HL-60 (cell line): ENCODE results near the gene DCXR.

ENCODE experiments used
- DNase-seq, 2 experiments: peaks; one replicate each; pipeline ENCODE4 v3.0.0-alpha.2; 2010 to 2020; ENCODE audit warnings: low read depth in 1 of 2, low spot score in 1 of 2
- H3K27ac ChIP-seq: fragments of 250-450 bp; sonication (Bioruptor Pico); replicated peaks from 2 replicates; pipeline ENCODE4 v1.5.1; 2020; ENCODE audit warnings: mild to moderate bottlenecking, moderate library complexity
- H3K27me3 ChIP-seq: fragments of 250-450 bp; sonication (Bioruptor Pico); 2 replicates; pipeline ENCODE4 v1.5.1; 2021; ENCODE audit warnings: mild to moderate bottlenecking, moderate library complexity; ENCODE audit not compliant: insufficient read depth, poor library complexity, severe bottlenecking
- H3K4me3 ChIP-seq: replicated peaks from 2 replicates; pipeline ENCODE4 v1.5.1; 2011; ENCODE audit warnings: mild to moderate bottlenecking, control low read depth, low read length; ENCODE audit not compliant: insufficient read depth
- GABPA ChIP-seq: IDR thresholded peaks from 2 replicates; pipeline ENCODE4 v1.6.1; 2012; ENCODE audit warnings: low read depth
- POLR2AphosphoS5 ChIP-seq: IDR thresholded peaks from 2 replicates; pipeline ENCODE4 v1.6.1; 2012; ENCODE audit warnings: low read depth
- SPI1 ChIP-seq: IDR thresholded peaks from 2 replicates; pipeline ENCODE4 v1.6.1; 2012; ENCODE audit warnings: low read depth, mild to moderate bottlenecking, borderline replicate concordance
- TF ChIP-seq, protein P1 (sequence below): IDR thresholded peaks from one replicate; pipeline ENCODE4 v1.5.1; 2011; ENCODE audit warnings: low read length, control low read depth, inconsistent platforms; ENCODE audit not compliant: insufficient read depth
- TF ChIP-seq, protein P2 (sequence below): IDR thresholded peaks from 2 replicates; pipeline ENCODE4 v1.6.1; 2012; ENCODE audit warnings: low read depth; ENCODE audit not compliant: insufficient replicate concordance

DCXR gene

DNA sequence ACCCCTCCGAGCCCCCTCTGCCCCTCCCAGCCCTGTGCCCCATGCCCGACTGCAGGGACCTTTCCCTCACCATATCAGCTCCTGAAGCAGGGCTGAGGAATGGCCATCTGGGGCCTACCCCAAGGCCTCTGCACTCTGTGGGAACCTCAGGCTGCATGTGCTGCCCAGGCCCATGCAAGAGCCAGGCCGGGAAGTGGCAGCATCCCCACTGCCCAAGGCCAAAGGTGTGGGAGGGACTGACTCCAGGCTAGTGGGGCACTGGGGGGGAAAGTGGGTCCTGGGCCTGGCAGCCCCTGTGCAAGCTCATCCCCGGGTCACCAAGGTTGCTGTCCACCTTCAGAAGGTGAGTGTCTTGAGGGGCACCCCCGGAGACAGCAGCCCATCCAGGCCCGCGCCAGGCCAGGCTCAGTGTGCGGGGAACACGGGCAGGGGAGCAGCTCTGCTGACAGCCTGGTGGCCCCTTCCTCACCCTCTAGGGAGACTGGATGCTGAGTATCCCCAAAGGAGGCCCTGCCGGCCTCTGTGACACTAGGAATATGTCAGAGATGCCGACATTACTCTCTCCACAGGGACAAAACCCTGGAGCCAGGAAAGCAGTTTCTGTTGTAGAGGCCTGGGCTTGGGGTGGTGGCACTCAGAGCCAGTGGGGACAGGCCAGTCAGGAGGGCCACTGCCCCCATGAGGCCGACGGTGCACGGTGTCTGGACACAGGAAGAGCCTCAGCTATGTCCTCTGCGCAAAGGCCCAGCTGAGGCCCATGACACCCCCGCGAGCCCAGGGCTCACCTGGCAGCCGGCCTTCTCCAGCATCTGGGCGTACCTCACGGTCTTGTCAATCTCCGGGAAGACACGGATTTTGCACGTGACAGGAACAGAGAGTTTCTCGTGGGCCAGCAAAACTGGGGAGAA lies 24.8 kb upstream of the DCXR start:
- DNase-seq: no peak
- Histone ChIP-seq H3K4me3 (no peak overlapping the region), H3K27me3 (no peaks in the 10 kb centered on the region), H3K27ac (no peak overlapping the region)
- TF ChIP-seq GABPA: no peak
- no peak for TF ChIP-seq POLR2AphosphoS5

DNA sequence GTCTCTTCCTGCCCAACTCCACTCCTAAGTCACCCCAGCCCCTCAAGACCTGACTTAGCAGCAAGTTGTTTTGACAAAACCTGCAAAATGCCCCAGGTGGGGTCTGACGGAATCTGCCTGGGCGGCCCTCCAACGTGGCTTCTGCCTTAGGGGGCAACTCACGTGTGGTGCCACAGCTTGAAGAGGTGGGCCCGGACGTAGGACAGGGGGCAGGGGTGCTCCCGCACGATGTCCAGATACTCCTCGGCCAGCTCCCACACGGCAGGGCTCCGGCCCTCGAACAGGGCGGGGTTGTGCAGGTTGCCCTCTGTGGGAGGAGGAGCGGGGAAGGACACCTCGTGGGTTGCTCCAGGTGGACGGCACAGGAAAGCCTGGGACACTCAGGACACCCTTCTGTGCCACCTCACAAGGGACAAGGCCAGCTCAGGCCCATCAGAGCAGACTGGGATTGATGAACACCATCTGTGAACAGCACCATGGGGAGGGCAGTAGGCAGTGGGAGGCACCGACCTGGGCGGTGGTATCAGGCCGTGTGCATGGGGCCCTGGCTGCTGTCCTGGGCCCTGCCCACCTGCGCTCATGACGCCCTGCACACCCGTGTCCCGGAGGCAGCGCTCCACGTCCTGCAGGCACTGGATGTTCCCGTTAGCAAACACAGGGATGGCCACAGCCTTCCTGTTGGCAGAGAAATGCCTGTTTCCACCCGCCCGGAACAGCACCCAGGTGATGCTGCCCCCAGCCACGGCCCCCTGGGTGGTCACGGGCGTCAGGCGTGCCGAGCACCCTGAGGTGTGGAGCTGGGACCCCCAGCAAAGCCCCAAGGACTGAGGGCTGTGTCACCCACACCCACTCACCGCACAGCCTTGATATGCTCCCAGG lies 23.8 kb upstream of the DCXR start:
- TF ChIP-seq POLR2AphosphoS5 (no peak; the same call in 1 of the 2 replicates), SPI1 (no peak), GABPA (no peak)
- TF ChIP-seq, protein P1, sequence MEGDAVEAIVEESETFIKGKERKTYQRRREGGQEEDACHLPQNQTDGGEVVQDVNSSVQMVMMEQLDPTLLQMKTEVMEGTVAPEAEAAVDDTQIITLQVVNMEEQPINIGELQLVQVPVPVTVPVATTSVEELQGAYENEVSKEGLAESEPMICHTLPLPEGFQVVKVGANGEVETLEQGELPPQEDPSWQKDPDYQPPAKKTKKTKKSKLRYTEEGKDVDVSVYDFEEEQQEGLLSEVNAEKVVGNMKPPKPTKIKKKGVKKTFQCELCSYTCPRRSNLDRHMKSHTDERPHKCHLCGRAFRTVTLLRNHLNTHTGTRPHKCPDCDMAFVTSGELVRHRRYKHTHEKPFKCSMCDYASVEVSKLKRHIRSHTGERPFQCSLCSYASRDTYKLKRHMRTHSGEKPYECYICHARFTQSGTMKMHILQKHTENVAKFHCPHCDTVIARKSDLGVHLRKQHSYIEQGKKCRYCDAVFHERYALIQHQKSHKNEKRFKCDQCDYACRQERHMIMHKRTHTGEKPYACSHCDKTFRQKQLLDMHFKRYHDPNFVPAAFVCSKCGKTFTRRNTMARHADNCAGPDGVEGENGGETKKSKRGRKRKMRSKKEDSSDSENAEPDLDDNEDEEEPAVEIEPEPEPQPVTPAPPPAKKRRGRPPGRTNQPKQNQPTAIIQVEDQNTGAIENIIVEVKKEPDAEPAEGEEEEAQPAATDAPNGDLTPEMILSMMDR: no peak
- TF ChIP-seq, protein P2, sequence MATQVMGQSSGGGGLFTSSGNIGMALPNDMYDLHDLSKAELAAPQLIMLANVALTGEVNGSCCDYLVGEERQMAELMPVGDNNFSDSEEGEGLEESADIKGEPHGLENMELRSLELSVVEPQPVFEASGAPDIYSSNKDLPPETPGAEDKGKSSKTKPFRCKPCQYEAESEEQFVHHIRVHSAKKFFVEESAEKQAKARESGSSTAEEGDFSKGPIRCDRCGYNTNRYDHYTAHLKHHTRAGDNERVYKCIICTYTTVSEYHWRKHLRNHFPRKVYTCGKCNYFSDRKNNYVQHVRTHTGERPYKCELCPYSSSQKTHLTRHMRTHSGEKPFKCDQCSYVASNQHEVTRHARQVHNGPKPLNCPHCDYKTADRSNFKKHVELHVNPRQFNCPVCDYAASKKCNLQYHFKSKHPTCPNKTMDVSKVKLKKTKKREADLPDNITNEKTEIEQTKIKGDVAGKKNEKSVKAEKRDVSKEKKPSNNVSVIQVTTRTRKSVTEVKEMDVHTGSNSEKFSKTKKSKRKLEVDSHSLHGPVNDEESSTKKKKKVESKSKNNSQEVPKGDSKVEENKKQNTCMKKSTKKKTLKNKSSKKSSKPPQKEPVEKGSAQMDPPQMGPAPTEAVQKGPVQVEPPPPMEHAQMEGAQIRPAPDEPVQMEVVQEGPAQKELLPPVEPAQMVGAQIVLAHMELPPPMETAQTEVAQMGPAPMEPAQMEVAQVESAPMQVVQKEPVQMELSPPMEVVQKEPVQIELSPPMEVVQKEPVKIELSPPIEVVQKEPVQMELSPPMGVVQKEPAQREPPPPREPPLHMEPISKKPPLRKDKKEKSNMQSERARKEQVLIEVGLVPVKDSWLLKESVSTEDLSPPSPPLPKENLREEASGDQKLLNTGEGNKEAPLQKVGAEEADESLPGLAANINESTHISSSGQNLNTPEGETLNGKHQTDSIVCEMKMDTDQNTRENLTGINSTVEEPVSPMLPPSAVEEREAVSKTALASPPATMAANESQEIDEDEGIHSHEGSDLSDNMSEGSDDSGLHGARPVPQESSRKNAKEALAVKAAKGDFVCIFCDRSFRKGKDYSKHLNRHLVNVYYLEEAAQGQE: no peak
- Histone ChIP-seq H3K4me3 (no peak overlapping the region), H3K27ac (no peak overlapping the region), H3K27me3 (no peaks in the 10 kb centered on the region)
- no peak for DNase-seq

DNA sequence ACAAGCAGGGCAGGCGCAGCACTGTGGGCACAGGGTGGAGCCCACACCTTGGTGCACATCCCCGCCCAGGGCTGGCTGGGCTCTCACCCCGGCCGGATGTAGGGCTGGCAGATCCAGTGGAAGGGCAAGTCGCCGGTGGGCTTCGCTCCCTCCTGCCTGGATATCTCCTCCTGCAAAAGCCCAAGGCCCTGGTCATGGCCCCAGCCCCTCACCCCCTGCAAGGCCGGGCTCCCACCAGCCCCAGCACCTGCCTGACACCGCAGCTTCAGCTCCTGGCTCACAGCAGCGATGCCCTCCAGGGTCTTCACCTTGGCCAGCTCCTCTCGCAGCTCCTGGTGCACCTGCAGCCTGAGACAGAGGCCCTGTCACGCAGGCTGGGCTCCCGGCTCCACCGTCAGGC lies 23.1 kb upstream of the DCXR start:
- TF ChIP-seq SPI1: no peak
- TF ChIP-seq, protein P2: no peak
- Histone ChIP-seq H3K4me3 (no peak overlapping the region), H3K27ac (no peak overlapping the region), H3K27me3 (no peaks in the 10 kb centered on the region)
- no peak for DNase-seq

DNA sequence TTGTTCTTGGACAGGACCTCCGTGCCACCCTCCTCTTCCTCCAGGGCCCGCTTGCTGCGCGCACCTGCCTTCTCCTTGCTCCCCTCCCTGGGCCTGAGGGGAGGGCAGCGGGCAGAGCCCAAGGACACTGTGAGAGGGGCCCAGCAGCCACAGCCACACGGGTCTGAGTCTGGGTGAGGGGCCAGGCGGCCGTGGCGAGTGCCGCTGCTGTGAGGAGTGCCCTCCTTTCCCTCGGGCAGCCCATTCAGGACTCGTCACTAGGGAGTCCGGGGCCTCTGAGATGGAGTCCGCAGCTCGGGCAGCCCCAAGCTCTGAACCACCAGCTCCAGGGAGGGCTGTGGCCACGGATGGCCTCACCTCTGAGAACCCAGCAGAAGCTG lies 22.5 kb upstream of the DCXR start:
- DNase-seq: no peak
- no peak overlapping the region for H3K27ac ChIP-seq
- TF ChIP-seq GABPA (no peak), POLR2AphosphoS5 (no peak)
- TF ChIP-seq, protein P1: no peak
- TF ChIP-seq, protein P2: no peak
- no peak overlapping the region for H3K4me3 ChIP-seq
- no peaks in the 10 kb centered on the region for H3K27me3 ChIP-seq
